Measurements from ENCODE around the gene WDR90. TPM values are rescaled to one million over a fixed set of nuclear protein-coding genes. Genes with fewer than 3 reads are reported as not detected.

The WDR90 gene
- total RNA-seq, 4 donors from 2014 or later, result 8.2 to 22.7 (median 16.5) TPM

- WGBS, result 86% methylated on average over 2 of the region's 4 CpGs
- H3K27ac ChIP-seq (replicated peaks in 1 of 4), result no peak overlapping the region
- no peak overlapping the region for H3K4me3 ChIP-seq
- intact Hi-C loops (cut with DNase I), result no loop called here
- TF ChIP-seq POLR2A (IDR thresholded peaks at IDR 0.05; ENCODE audit: low read depth), result no peak
- TF ChIP-seq POLR2AphosphoS5 (IDR thresholded peaks at IDR 0.05), result no peak
- no peak for TF ChIP-seq EP300 (IDR thresholded peaks at IDR 0.05)
- TF ChIP-seq CTCF (IDR thresholded peaks at IDR 0.05), result no peak
- H3K9me3 ChIP-seq, result no peaks in the 10 kb centered on the region
- no peak for DNase-seq (ENCODE audit: extremely low spot score)
- H3K27me3 ChIP-seq, result peaks cover 0 to 88% (median 66%) of the 10 kb centered on the region in 4 donors
- no peaks in the 10 kb centered on the region for H3K36me3 ChIP-seq
- H3K4me1 ChIP-seq, result peaks cover 9 to 46% (median 39%) of the 10 kb centered on the region in 4 donors
These were observed 59.8 kb downstream of the WDR90 start for GRCh38 chr16:708959-709358.

GRCh38 chr16:709566-710499 is 60.7 kb downstream of the WDR90 start:
- no peak for TF ChIP-seq POLR2AphosphoS5 (IDR thresholded peaks at IDR 0.05)
- TF ChIP-seq CTCF (IDR thresholded peaks at IDR 0.05), result no peak
- no peak for TF ChIP-seq EP300 (IDR thresholded peaks at IDR 0.05)
- TF ChIP-seq POLR2A (IDR thresholded peaks at IDR 0.05; ENCODE audit: low read depth), result no peak
- DNase-seq (ENCODE audit: extremely low spot score), result no peak
- H3K36me3 ChIP-seq, result no peaks in the 10 kb centered on the region
- H3K4me1 ChIP-seq, result peaks cover 15 to 54% (median 46%) of the 10 kb centered on the region in 4 donors
- no peak overlapping the region for H3K4me3 ChIP-seq
- 43% methylated on average over 12 of the region's 30 CpGs for WGBS
- no peaks in the 10 kb centered on the region for H3K9me3 ChIP-seq
- H3K27me3 ChIP-seq, result peaks cover 0 to 82% (median 58%) of the 10 kb centered on the region in 4 donors
- intact Hi-C loops (cut with DNase I), result loop anchor here (2.0 kb wide), 1 partner anchor 33 kb away; no protein-coding TSS in a partner anchor
- H3K27ac ChIP-seq (replicated peaks in 1 of 4), result no peak overlapping the region

- Histone ChIP-seq H3K4me1 (peaks cover 15 to 54% (median 44%) of the 10 kb centered on the region in 4 donors), H3K9me3 (no peaks in the 10 kb centered on the region), H3K4me3 (no peak overlapping the region), H3K36me3 (no peaks in the 10 kb centered on the region), H3K27me3 (peaks cover 0 to 75% (median 53%) of the 10 kb centered on the region in 4 donors), H3K27ac (replicated peaks in 1 of 4) (no peak overlapping the region)
- TF ChIP-seq EP300 (IDR thresholded peaks at IDR 0.05), result no peak
- TF ChIP-seq POLR2AphosphoS5 (IDR thresholded peaks at IDR 0.05), result no peak
- no peak for TF ChIP-seq POLR2A (IDR thresholded peaks at IDR 0.05; ENCODE audit: low read depth)
- no peak for TF ChIP-seq CTCF (IDR thresholded peaks at IDR 0.05)
- WGBS, result 75% methylated on average over 12 of the region's 21 CpGs
- DNase-seq (ENCODE audit: extremely low spot score), result no peak
- intact Hi-C loops (cut with DNase I), result loop anchor here (1.0 to 2.0 kb wide), 2 partner anchors 32 to 75 kb away; no protein-coding TSS in a partner anchor
These were observed 61.4 kb downstream of the WDR90 start for GRCh38 chr16:710500-711075.

- TF ChIP-seq POLR2AphosphoS5 (IDR thresholded peaks at IDR 0.05), result no peak
- TF ChIP-seq POLR2A (IDR thresholded peaks at IDR 0.05; ENCODE audit: low read depth), result no peak
- TF ChIP-seq CTCF (IDR thresholded peaks at IDR 0.05), result no peak
- TF ChIP-seq EP300 (IDR thresholded peaks at IDR 0.05), result no peak
- no peak for DNase-seq (ENCODE audit: extremely low spot score)
- H3K4me3 ChIP-seq, result no peak overlapping the region
- intact Hi-C loops (cut with DNase I), result loop anchor here (1.0 to 2.0 kb wide), 2 partner anchors 32 to 74 kb away; no protein-coding TSS in a partner anchor
- no peaks in the 10 kb centered on the region for H3K36me3 ChIP-seq
- no peaks in the 10 kb centered on the region for H3K9me3 ChIP-seq
- H3K4me1 ChIP-seq, result peaks cover 17 to 56% (median 45%) of the 10 kb centered on the region in 4 donors
- peaks cover 0 to 71% (median 51%) of the 10 kb centered on the region in 4 donors for H3K27me3 ChIP-seq
- no peak overlapping the region for H3K27ac ChIP-seq (replicated peaks in 1 of 4)
- WGBS, result 74% methylated on average over 10 of the region's 12 CpGs
These were observed 61.9 kb downstream of the WDR90 start for GRCh38 chr16:711084-711483.

All from esophagus muscularis mucosa (tissue), 4 donors.